OCI-LY3 (cell line): ENCODE measurements around the gene SLC38A5.

Experiments used
- H2AFZ ChIP-seq: fragments of 200-600, 300-600 bp; shearing (Covaris generic); 2 replicates; pipeline ENCODE4 v1.6.0; 2014; ENCODE audit warnings: antibody characterized with exemption, low read depth, low read length
- H3K27ac ChIP-seq: fragments of 200-600, 300-600 bp; sonication (generic); 2 replicates; pipeline ENCODE4 v1.5.1; 2014; ENCODE audit warnings: mild to moderate bottlenecking, low read length, moderate library complexity, mixed read lengths
- H3K27me3 ChIP-seq: fragments of 200-600, 300-600 bp; sonication (generic); 2 replicates; pipeline ENCODE4 v1.6.1; 2014; ENCODE audit warnings: low read depth, low read length, mixed read lengths
- H3K36me3 ChIP-seq: fragments of 200-600, 300-600 bp; sonication (generic); replicated peaks from 2 replicates; pipeline ENCODE3; 2014; ENCODE audit warnings: low read depth, low read length, mixed read lengths
- H3K4me1 ChIP-seq: fragments of 300-600, 200-600 bp; sonication (generic); 2 replicates; pipeline ENCODE4 v1.6.1; 2014; ENCODE audit warnings: low read length, mixed read lengths
- H3K4me2 ChIP-seq: fragments of 200-600, 300-600 bp; sonication (generic); 2 replicates; pipeline ENCODE4 v1.6.1; 2014; ENCODE audit warnings: low read length, mixed read lengths
- H3K4me3 ChIP-seq: fragments of 300-600, 200-600 bp; sonication (generic); 2 replicates; pipeline ENCODE4 v1.5.1; 2014; ENCODE audit warnings: antibody characterized with exemption, mild to moderate bottlenecking, low read length, moderate library complexity
- H3K79me2 ChIP-seq: fragments of 300-600, 200-600 bp; shearing (Covaris generic); 2 replicates; pipeline ENCODE4 v1.6.1; 2014; ENCODE audit warnings: mild to moderate bottlenecking, low read length, mixed read lengths
- H3K9ac ChIP-seq: fragments of 300-600, 200-600 bp; shearing (Covaris generic); 2 replicates; pipeline ENCODE4 v1.6.0; 2014; ENCODE audit warnings: mild to moderate bottlenecking, low read length, moderate library complexity
- H3K9me3 ChIP-seq: fragments of 200-600, 300-600 bp; shearing (Covaris generic); 2 replicates; pipeline ENCODE4 v1.6.1; 2014; ENCODE audit warnings: low read length, mixed read lengths; ENCODE audit not compliant: insufficient read depth
- H4K20me1 ChIP-seq: fragments of 200-600, 300-600 bp; sonication (generic); 2 replicates; pipeline ENCODE4 v1.6.1; 2016; ENCODE audit warnings: low read length, mixed read lengths; ENCODE audit not compliant: insufficient read depth
- EZH2phosphoT487 ChIP-seq: fragments of 200-600 bp; shearing (Covaris generic); IDR thresholded peaks from 2 replicates; pipeline ENCODE4 v1.6.1; 2018; ENCODE audit warnings: antibody characterized with exemption, mixed run types, low read depth
- TF ChIP-seq, protein P1 (sequence below): fragments of 200-600, 300-600 bp; sonication (generic); IDR thresholded peaks from 2 replicates; pipeline ENCODE4 v1.5.1; 2014; ENCODE audit warnings: antibody characterized with exemption, low read length, low read depth

The SLC38A5 gene

GRCh38 chrX:48498374-48498809 is 28.3 kb upstream of the SLC38A5 start:
- Histone ChIP-seq H3K4me1 (no peaks in the 10 kb centered on the region), H3K36me3 (no peaks in the 10 kb centered on the region), H3K27me3 (no peaks in the 10 kb centered on the region), H3K79me2 (no peaks in the 10 kb centered on the region), H3K27ac (no peak overlapping the region), H3K4me2 (no peak overlapping the region), H3K9ac (no peak overlapping the region), H3K4me3 (no peak overlapping the region), H4K20me1 (no peaks in the 10 kb centered on the region), H2AFZ (no peak overlapping the region), H3K9me3 (no peaks in the 10 kb centered on the region)
- TF ChIP-seq, protein P1, sequence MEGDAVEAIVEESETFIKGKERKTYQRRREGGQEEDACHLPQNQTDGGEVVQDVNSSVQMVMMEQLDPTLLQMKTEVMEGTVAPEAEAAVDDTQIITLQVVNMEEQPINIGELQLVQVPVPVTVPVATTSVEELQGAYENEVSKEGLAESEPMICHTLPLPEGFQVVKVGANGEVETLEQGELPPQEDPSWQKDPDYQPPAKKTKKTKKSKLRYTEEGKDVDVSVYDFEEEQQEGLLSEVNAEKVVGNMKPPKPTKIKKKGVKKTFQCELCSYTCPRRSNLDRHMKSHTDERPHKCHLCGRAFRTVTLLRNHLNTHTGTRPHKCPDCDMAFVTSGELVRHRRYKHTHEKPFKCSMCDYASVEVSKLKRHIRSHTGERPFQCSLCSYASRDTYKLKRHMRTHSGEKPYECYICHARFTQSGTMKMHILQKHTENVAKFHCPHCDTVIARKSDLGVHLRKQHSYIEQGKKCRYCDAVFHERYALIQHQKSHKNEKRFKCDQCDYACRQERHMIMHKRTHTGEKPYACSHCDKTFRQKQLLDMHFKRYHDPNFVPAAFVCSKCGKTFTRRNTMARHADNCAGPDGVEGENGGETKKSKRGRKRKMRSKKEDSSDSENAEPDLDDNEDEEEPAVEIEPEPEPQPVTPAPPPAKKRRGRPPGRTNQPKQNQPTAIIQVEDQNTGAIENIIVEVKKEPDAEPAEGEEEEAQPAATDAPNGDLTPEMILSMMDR = no peak
- TF ChIP-seq EZH2phosphoT487 = no peak

DNA sequence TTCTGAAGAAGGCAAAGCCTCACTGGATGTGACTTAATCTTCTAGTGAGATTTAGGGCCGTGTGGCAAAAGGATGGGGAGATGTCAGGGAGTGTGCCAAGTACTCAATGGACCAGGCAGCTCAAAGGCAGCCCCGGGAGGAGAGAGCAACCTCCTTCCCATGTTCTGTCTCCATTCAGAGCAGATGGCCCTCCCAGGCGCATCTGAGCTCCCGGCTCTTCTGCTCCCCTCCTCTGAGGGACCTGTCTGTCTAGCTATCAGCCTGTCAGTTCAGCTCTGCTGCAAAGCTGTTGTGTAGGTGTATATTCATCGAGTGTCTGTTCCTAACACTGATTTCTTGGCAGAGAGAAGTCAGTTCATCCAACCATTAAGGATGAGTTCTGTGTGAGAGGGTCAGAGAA is 27.8 kb upstream of the SLC38A5 start:
- H3K27ac ChIP-seq = no peak overlapping the region
- H2AFZ ChIP-seq = no peak overlapping the region
- H3K9ac ChIP-seq = no peak overlapping the region
- no peaks in the 10 kb centered on the region for H3K27me3 ChIP-seq
- no peaks in the 10 kb centered on the region for H3K4me1 ChIP-seq
- H3K4me2 ChIP-seq = no peak overlapping the region
- no peaks in the 10 kb centered on the region for H4K20me1 ChIP-seq
- TF ChIP-seq EZH2phosphoT487 = no peak
- TF ChIP-seq, protein P1 = no peak
- no peaks in the 10 kb centered on the region for H3K9me3 ChIP-seq
- H3K36me3 ChIP-seq = no peaks in the 10 kb centered on the region
- H3K79me2 ChIP-seq = no peaks in the 10 kb centered on the region
- no peak overlapping the region for H3K4me3 ChIP-seq

GRCh38 chrX:48496660-48497059 is 26.6 kb upstream of the SLC38A5 start:
- H3K9ac ChIP-seq = no peak overlapping the region
- TF ChIP-seq EZH2phosphoT487 = no peak
- TF ChIP-seq, protein P1 = no peak
- no peaks in the 10 kb centered on the region for H3K27me3 ChIP-seq
- no peaks in the 10 kb centered on the region for H3K9me3 ChIP-seq
- no peak overlapping the region for H3K4me2 ChIP-seq
- H3K79me2 ChIP-seq = no peaks in the 10 kb centered on the region
- no peak overlapping the region for H3K4me3 ChIP-seq
- no peaks in the 10 kb centered on the region for H3K4me1 ChIP-seq
- H2AFZ ChIP-seq = no peak overlapping the region
- no peaks in the 10 kb centered on the region for H4K20me1 ChIP-seq
- no peaks in the 10 kb centered on the region for H3K36me3 ChIP-seq
- H3K27ac ChIP-seq = no peak overlapping the region

- no peaks in the 10 kb centered on the region for H3K4me1 ChIP-seq
- no peak for TF ChIP-seq EZH2phosphoT487
- TF ChIP-seq, protein P1 = peak; percentile 61
- no peak overlapping the region for H3K27ac ChIP-seq
- H3K4me2 ChIP-seq = peak overlapping the region; percentile 54
- no peaks in the 10 kb centered on the region for H3K36me3 ChIP-seq
- no peak overlapping the region for H3K9ac ChIP-seq
- no peaks in the 10 kb centered on the region for H4K20me1 ChIP-seq
- no peak overlapping the region for H3K4me3 ChIP-seq
- H3K9me3 ChIP-seq = no peaks in the 10 kb centered on the region
- H3K27me3 ChIP-seq = no peaks in the 10 kb centered on the region
- H3K79me2 ChIP-seq = no peaks in the 10 kb centered on the region
- H2AFZ ChIP-seq = peak overlapping the region; percentile 60; the same call in 1 of the 2 replicates
Observed at GRCh38 chrX:48493890-48494364, 23.9 kb upstream of the SLC38A5 start.
